Sigmoid colon (tissue), 7 donors: ENCODE results near the gene ABCC1. TPM values are rescaled to one million over a fixed set of nuclear protein-coding genes. Genes with fewer than 3 reads are reported as not detected.

Experiments
- DNase-seq: peaks from one replicate; pipeline ENCODE4 v3.0.0-alpha.2; 2019
- H3K27ac ChIP-seq, 4 donors: fragments of 200-600 bp; sonication (generic); one replicate each; pipeline ENCODE4 v1.5.1; 2016 to 2019; ENCODE audit warnings: mild to moderate bottlenecking in 1 of 4
- H3K27me3 ChIP-seq, 3 donors: fragments of 200-600 bp; sonication (generic); one replicate each; pipeline ENCODE4 v1.5.1; 2019; ENCODE audit warnings: mild to moderate bottlenecking in 1 of 3
- H3K36me3 ChIP-seq, 4 donors: fragments of 200-600 bp; sonication (generic); one replicate each; pipeline ENCODE4 v1.5.1; 2016 to 2019
- H3K4me1 ChIP-seq, 4 donors: fragments of 200-600 bp; sonication (generic); one replicate each; pipeline ENCODE4 v1.5.1; 2017 to 2019
- H3K4me3 ChIP-seq, 4 donors: fragments of 200-600 bp; sonication (generic); one replicate each; pipeline ENCODE4 v1.5.1; 2017 to 2019; ENCODE audit warnings: mild to moderate bottlenecking in 2 of 4, moderate library complexity in 1 of 4
- H3K9me3 ChIP-seq, 4 donors: fragments of 200-600 bp in 3 of 4; sonication (generic) in 3 of 4; one replicate each; pipeline versions ENCODE4 v1.5.1 to v1.6.1; 2013 to 2019
- EP300 ChIP-seq, 4 donors: sonication (generic); formaldehyde crosslinking; IDR thresholded peaks; one replicate each; pipeline ENCODE4 v1.6.1; 2017; ENCODE audit warnings: antibody characterized with exemption in 4 of 4
- POLR2A ChIP-seq, 2 donors: fragments of 450-650 bp; IDR thresholded peaks; one replicate each; pipeline ENCODE4 v1.6.1; 2016; ENCODE audit warnings: antibody characterized with exemption in 2 of 2, mild to moderate bottlenecking in 2 of 2, moderate library complexity in 2 of 2
- POLR2AphosphoS5 ChIP-seq, 4 donors: sonication (generic); formaldehyde crosslinking; IDR thresholded peaks; one replicate each; pipeline ENCODE4 v1.6.1; 2017; ENCODE audit warnings: antibody characterized with exemption in 4 of 4
- WGBS, 2 donors: extraction: QIAGEN DNeasy Blood & Tissue Kit; methylation state at CpG; one replicate each; pipeline ENCODE4 v1.1.7; 2013; 5-methylcytosine and 5-hydroxymethylcytosine counted together
- intact Hi-C: fragments of 100-400 bp; cut with DNase I; formaldehyde crosslinking; loops from one replicate; pipeline ENCODE4 v1.15.1; 2023
- polyA plus RNA-seq, 3 donors: library from polyadenylated mRNA; stranded (reverse); fragments of 200-250 nt; gene quantifications; one replicate each; pipeline ENCODE4 v1.2.3, GENCODE V29; 2013
- total RNA-seq, 4 donors: library from RNA; depleted of rRNA; stranded (reverse); fragments of >200 nt; gene quantifications; one replicate each; pipeline ENCODE4 v1.1.0, GENCODE V29; 2016
- TF ChIP-seq, protein P1 (sequence below), 4 experiments: fragments of 450-650 bp in 3 of 4; fragments of 200-600 bp in 1 of 4; IDR thresholded peaks; one replicate each; pipeline ENCODE4 v1.5.1; 2016 to 2019; ENCODE audit warnings: antibody characterized with exemption in 4 of 4, mild to moderate bottlenecking in 3 of 4, moderate library complexity in 2 of 4
- donor health status: healthy with polysubstance abuse.
- donor health status: Bipolar disorder and iron deficiency.
- donor health status: healthy.

Gene ABCC1
- total and polyA plus RNA-seq, 7 donors, result 1.8 to 51.8 (median 22.5) TPM

DNA sequence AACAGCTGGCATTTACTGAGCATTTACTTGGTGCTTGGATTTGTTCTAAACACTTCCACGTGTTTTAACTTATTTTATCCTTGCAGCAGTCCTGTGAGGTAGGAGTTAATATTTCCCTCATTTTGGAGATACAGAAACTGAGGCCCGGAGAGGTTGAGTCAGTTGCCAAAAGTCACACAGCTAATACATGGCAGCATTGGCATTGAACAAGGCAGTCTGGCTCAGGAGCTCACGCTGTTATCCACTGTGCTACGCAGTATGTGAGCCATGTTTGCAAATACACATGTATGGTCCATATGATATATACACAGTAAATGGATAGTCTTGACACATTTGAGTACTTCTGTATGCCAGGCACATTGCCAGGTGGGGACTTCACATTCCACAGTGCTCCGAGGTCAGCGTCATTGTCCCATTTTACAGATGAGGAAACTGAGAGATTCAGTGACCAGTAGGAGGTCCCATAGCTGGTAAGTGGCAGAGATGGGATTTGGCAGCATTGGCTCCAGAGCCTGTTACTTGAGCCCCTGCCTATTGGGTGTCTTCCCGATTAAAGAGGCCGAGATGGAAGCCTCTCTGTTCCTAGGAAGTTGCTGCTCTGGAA, 163.1 kb downstream of the ABCC1 start:
- intact Hi-C loops, result no loop called here
- no peak for TF ChIP-seq POLR2AphosphoS5 (IDR thresholded peaks at IDR 0.05)
- TF ChIP-seq POLR2A (IDR thresholded peaks at IDR 0.05), result no peak
- TF ChIP-seq, protein P1, sequence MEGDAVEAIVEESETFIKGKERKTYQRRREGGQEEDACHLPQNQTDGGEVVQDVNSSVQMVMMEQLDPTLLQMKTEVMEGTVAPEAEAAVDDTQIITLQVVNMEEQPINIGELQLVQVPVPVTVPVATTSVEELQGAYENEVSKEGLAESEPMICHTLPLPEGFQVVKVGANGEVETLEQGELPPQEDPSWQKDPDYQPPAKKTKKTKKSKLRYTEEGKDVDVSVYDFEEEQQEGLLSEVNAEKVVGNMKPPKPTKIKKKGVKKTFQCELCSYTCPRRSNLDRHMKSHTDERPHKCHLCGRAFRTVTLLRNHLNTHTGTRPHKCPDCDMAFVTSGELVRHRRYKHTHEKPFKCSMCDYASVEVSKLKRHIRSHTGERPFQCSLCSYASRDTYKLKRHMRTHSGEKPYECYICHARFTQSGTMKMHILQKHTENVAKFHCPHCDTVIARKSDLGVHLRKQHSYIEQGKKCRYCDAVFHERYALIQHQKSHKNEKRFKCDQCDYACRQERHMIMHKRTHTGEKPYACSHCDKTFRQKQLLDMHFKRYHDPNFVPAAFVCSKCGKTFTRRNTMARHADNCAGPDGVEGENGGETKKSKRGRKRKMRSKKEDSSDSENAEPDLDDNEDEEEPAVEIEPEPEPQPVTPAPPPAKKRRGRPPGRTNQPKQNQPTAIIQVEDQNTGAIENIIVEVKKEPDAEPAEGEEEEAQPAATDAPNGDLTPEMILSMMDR (IDR thresholded peaks at IDR 0.05), result no peak
- no peak for TF ChIP-seq EP300 (IDR thresholded peaks at IDR 0.05)
- 85% methylated on average over 8 of the region's 8 CpGs for WGBS, 2 donors
- no peak for DNase-seq
- H3K27ac ChIP-seq, result no peak overlapping the region
- H3K4me1 ChIP-seq, result peaks cover 0 to 17% (median 14%) of the 10 kb centered on the region in 4 donors
- no peaks in the 10 kb centered on the region for H3K9me3 ChIP-seq
- H3K27me3 ChIP-seq, result no peaks in the 10 kb centered on the region
- H3K4me3 ChIP-seq, result no peak overlapping the region
- H3K36me3 ChIP-seq, result peaks cover 22 to 78% (median 44%) of the 10 kb centered on the region in 4 donors

DNA sequence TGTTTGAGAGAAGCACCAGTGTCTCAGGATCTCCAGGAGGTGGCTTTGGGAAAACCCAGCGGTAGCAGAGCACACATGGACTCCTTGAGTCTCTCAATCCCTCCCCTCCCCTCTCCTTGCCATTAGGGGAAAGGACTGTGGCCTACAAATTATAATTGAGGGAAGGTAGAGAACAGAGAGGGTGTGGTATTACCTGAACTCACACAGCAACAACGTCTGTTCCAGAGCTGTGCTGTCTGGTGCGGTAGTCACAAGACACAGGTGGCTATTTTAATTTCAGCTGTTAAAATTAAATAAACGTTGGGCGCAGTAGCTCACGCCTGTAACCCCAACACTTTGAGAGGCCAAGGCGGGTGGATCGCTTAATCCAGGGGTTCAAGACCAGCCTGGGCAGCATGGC, 163.7 kb downstream of the ABCC1 start:
- WGBS, 2 donors, result 84 to 92% methylated on average over 8 of the region's 8 CpGs
- intact Hi-C loops, result no loop called here
- peaks cover 22 to 83% (median 46%) of the 10 kb centered on the region in 4 donors for H3K36me3 ChIP-seq

DNA sequence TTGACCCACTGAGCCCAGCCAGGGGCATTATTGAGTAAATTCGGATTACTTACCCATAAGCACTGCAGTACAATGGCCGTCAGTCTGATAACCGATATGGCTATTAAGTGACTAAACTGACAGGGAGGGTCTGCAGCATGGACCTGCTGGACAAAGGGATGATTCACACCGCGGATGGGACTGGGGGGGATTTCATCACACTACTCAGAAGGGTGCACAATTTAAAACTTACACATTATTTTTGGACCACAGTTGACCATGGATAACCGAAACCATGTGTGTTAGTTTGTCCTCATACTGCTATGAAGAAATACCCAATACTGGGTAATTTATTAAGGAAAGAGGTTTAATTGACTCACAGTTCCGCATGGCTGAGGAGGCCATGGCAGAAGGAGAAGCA, 167.4 kb downstream of the ABCC1 start:
- TF ChIP-seq POLR2A (IDR thresholded peaks at IDR 0.05) (no peak), POLR2AphosphoS5 (IDR thresholded peaks at IDR 0.05) (no peak), EP300 (IDR thresholded peaks at IDR 0.05) (no peak)
- TF ChIP-seq, protein P1 (IDR thresholded peaks at IDR 0.05), result no peak
- no peak for DNase-seq
- H3K27ac ChIP-seq, result no peak overlapping the region
- no peaks in the 10 kb centered on the region for H3K9me3 ChIP-seq
- H3K4me1 ChIP-seq, result peaks cover 0 to 20% (median 19%) of the 10 kb centered on the region in 4 donors
- peaks cover 19 to 74% (median 41%) of the 10 kb centered on the region in 4 donors for H3K36me3 ChIP-seq
- intact Hi-C loops, result no loop called here
- no peak overlapping the region for H3K4me3 ChIP-seq
- WGBS, 2 donors, result 97 to 98% methylated on average over 7 of the region's 7 CpGs
- no peaks in the 10 kb centered on the region for H3K27me3 ChIP-seq

More for the DNA sequence above, 163.7 kb downstream of the ABCC1 start:
- no peaks in the 10 kb centered on the region for H3K27me3 ChIP-seq
- no peak overlapping the region for H3K27ac ChIP-seq
- TF ChIP-seq POLR2AphosphoS5 (IDR thresholded peaks at IDR 0.05) (no peak), POLR2A (IDR thresholded peaks at IDR 0.05) (no peak), EP300 (IDR thresholded peaks at IDR 0.05) (no peak)
- TF ChIP-seq, protein P1 (IDR thresholded peaks at IDR 0.05), result no peak
- no peaks in the 10 kb centered on the region for H3K9me3 ChIP-seq
- no peak for DNase-seq
- no peak overlapping the region for H3K4me3 ChIP-seq
- peaks cover 0 to 17% (median 14%) of the 10 kb centered on the region in 4 donors for H3K4me1 ChIP-seq

DNA sequence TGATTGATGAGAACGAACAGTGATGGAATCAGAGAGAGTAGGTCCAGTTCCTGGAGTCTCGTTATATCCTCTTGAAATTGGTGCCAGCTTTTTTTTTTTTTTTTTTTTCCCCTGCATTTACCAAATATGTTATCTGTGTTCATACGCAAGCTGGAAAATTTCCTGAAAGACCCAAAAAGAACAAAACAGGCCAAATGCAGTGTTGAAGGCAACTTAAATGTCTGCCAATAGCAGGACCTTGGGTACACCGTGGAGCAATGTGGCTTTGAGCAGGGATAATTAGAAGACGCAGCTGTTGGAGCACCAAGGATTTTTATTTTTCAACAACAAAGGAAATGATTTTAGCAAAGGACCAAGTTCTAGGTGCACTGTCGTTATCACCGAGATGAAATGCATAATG, 168.9 kb downstream of the ABCC1 start:
- peaks cover 7 to 74% (median 38%) of the 10 kb centered on the region in 4 donors for H3K36me3 ChIP-seq
- H3K9me3 ChIP-seq, result no peaks in the 10 kb centered on the region
- no peak for DNase-seq
- peaks cover 0 to 20% (median 19%) of the 10 kb centered on the region in 4 donors for H3K4me1 ChIP-seq
- peak overlapping the region; percentile 27 to 85 (median 82) for H3K27ac ChIP-seq
- 96% methylated on average over 7 of the region's 7 CpGs for WGBS, 2 donors
- TF ChIP-seq EP300 (IDR thresholded peaks at IDR 0.05) (no peak), POLR2A (IDR thresholded peaks at IDR 0.05) (no peak), POLR2AphosphoS5 (IDR thresholded peaks at IDR 0.05) (no peak)
- TF ChIP-seq, protein P1 (IDR thresholded peaks at IDR 0.05), result no peak
- no peaks in the 10 kb centered on the region for H3K27me3 ChIP-seq
- intact Hi-C loops, result no loop called here
- H3K4me3 ChIP-seq, result no peak overlapping the region
